Neuronal stem cell (in vitro differentiated cells): Measurements from ENCODE around the gene PRPS1.

Experiments
- DNase-seq: peaks from one replicate; pipeline ENCODE4 v3.0.0-alpha.2; 2013; ENCODE audit warnings: low spot score
- H2AFZ ChIP-seq: one replicate; pipeline ENCODE4 v1.6.1; 2013; ENCODE audit warnings: mild to moderate bottlenecking, low read length, inconsistent platforms
- H2AK5ac ChIP-seq: 2 replicates; pipeline ENCODE4 v1.6.1; 2013; ENCODE audit warnings: low read depth, mild to moderate bottlenecking, inconsistent platforms, low read length, moderate library complexity, mixed read lengths
- H2BK120ac ChIP-seq: 2 replicates; pipeline ENCODE4 v1.6.1; 2013; ENCODE audit warnings: low read depth, mild to moderate bottlenecking, inconsistent platforms, low read length, moderate library complexity, mixed read lengths
- H2BK12ac ChIP-seq: one replicate; pipeline ENCODE4 v1.6.1; 2013; ENCODE audit warnings: low read length, inconsistent platforms
- H2BK15ac ChIP-seq: 2 replicates; pipeline ENCODE4 v1.6.1; 2013; ENCODE audit warnings: mild to moderate bottlenecking, low read length, inconsistent platforms, mixed read lengths
- H2BK5ac ChIP-seq: one replicate; pipeline ENCODE4 v1.6.1; 2013; ENCODE audit warnings: inconsistent platforms, mild to moderate bottlenecking, low read length, moderate library complexity
- H3K14ac ChIP-seq: one replicate; pipeline ENCODE4 v1.6.1; 2013; ENCODE audit warnings: low read length, inconsistent platforms
- H3K18ac ChIP-seq: 2 replicates; pipeline ENCODE4 v1.6.1; 2013; ENCODE audit warnings: low read length, inconsistent platforms
- H3K23ac ChIP-seq: 2 replicates; pipeline ENCODE4 v1.6.1; 2013; ENCODE audit warnings: low read depth, mild to moderate bottlenecking, mixed read lengths, low read length, inconsistent platforms; ENCODE audit not compliant: poor library complexity
- H3K27ac ChIP-seq: replicated peaks from 3 replicates; pipeline ENCODE4 v1.5.1; 2013; ENCODE audit warnings: low read length, inconsistent platforms
- H3K27me3 ChIP-seq, 3 experiments: 2 replicates each; pipeline ENCODE4 v1.6.1; 2013; ENCODE audit warnings: low read length in 3 of 3, mild to moderate bottlenecking in 2 of 3, inconsistent platforms in 1 of 3, low read depth in 1 of 3, mixed read lengths in 1 of 3, moderate library complexity in 1 of 3; ENCODE audit not compliant: control insufficient read depth in 3 of 3, insufficient read depth in 3 of 3
- H3K36me3 ChIP-seq, 2 donors: replicated peaks in 1 of 2; 2 replicates each; pipeline ENCODE4 v1.6.1; 2013; ENCODE audit warnings: low read length in 2 of 2; ENCODE audit not compliant: control insufficient read depth in 2 of 2, insufficient read depth in 2 of 2
- H3K4ac ChIP-seq: 2 replicates; pipeline ENCODE4 v1.6.1; 2013; ENCODE audit warnings: inconsistent platforms, mild to moderate bottlenecking, low read length, moderate library complexity
- H3K4me1 ChIP-seq, 2 donors: 1 replicate in 1 of 2; 2 replicates in 1 of 2; pipeline ENCODE4 v1.6.1; 2013; ENCODE audit warnings: low read length in 2 of 2, low read depth in 1 of 2; ENCODE audit not compliant: control insufficient read depth in 2 of 2, insufficient read depth in 1 of 2
- H3K4me2 ChIP-seq: one replicate; pipeline ENCODE4 v1.6.1; 2013; ENCODE audit warnings: mild to moderate bottlenecking, low read length, inconsistent platforms; ENCODE audit not compliant: insufficient read depth, poor library complexity, severe bottlenecking
- H3K4me3 ChIP-seq, 2 donors: 2 replicates each; pipeline ENCODE4 v1.5.1; 2013; ENCODE audit warnings: low read length in 2 of 2, mild to moderate bottlenecking in 2 of 2, inconsistent platforms in 1 of 2, moderate library complexity in 1 of 2
- H3K79me1 ChIP-seq: one replicate; pipeline ENCODE4 v1.6.1; 2013; ENCODE audit warnings: low read depth, mild to moderate bottlenecking, inconsistent platforms, low read length, moderate library complexity
- H3K9ac ChIP-seq: one replicate; pipeline ENCODE4 v1.6.1; 2013; ENCODE audit warnings: mild to moderate bottlenecking, low read depth, low read length, inconsistent platforms; ENCODE audit not compliant: poor library complexity
- H3K9me3 ChIP-seq, 2 donors: replicated peaks in 1 of 2; 2 replicates each; pipeline versions ENCODE3 to v1.6.1; 2013; ENCODE audit warnings: low read length in 2 of 2, mild to moderate bottlenecking in 2 of 2, inconsistent platforms in 1 of 2, low read depth in 1 of 2, mixed read lengths in 1 of 2, moderate library complexity in 1 of 2; ENCODE audit not compliant: control insufficient read depth in 2 of 2, insufficient read depth in 1 of 2
- H4K8ac ChIP-seq: one replicate; pipeline ENCODE4 v1.6.1; 2013; ENCODE audit warnings: low read depth, mild to moderate bottlenecking, inconsistent platforms, low read length, moderate library complexity
- H4K91ac ChIP-seq: one replicate; pipeline ENCODE4 v1.6.1; 2013; ENCODE audit warnings: low read length, low read depth, mild to moderate bottlenecking, inconsistent platforms; ENCODE audit not compliant: poor library complexity
- WGBS, 2 donors: extraction: QIAGEN DNeasy Blood & Tissue Kit; methylation state at CpG; one replicate each; pipeline ENCODE4 v1.1.7; 2013; ENCODE audit warnings: missing lambda C conversion rate in 2 of 2, mixed read lengths in 1 of 2; ENCODE audit not compliant: insufficient read length in 2 of 2, insufficient replicate concordance in 1 of 2; ENCODE audit errors: extremely low coverage in 2 of 2; 5-methylcytosine and 5-hydroxymethylcytosine counted together

The PRPS1 gene

DNA sequence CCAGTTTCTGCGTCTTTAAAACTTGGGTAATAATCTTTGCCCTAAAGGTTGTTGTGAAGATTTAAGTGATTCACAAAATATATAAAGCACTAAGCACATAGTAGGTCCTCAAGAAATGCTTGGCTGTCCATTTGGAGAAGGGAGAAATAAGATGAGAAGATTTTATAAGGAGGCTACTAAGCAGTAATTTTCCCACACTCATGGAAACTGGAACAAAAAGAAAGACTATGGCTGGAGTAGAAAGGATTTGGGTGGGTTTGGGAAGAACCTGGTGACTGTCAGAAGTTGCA lies 47.0 kb downstream of the PRPS1 start:
- no peaks in the 10 kb centered on the region for H3K36me3 ChIP-seq
- H3K79me1 ChIP-seq, result no peaks in the 10 kb centered on the region
- no peak overlapping the region for H3K4me3 ChIP-seq
- H2BK12ac ChIP-seq, result no peak overlapping the region
- H4K91ac ChIP-seq, result no peak overlapping the region
- no peak overlapping the region for H2BK15ac ChIP-seq
- peaks cover 2 to 10% of the 10 kb centered on the region in 2 donors for H3K4me1 ChIP-seq
- no peak overlapping the region for H3K4ac ChIP-seq
- no peak overlapping the region for H2AK5ac ChIP-seq
- peaks cover 0 to 48% (median 0%) of the 10 kb centered on the region in 3 experiments for H3K27me3 ChIP-seq
- no peak overlapping the region for H3K18ac ChIP-seq
- no peak overlapping the region for H3K23ac ChIP-seq
- no peak overlapping the region for H3K27ac ChIP-seq
- no peak overlapping the region for H2BK5ac ChIP-seq
- H3K14ac ChIP-seq, result no peak overlapping the region
- no peak for DNase-seq
- no peak overlapping the region for H4K8ac ChIP-seq
- H3K9ac ChIP-seq, result no peak overlapping the region
- H3K4me2 ChIP-seq, result no peak overlapping the region
- no peak overlapping the region for H2BK120ac ChIP-seq
- WGBS, 2 donors, result no CpG with 5 or more reads among the region's 1 CpG
- H2AFZ ChIP-seq, result no peak overlapping the region
- no peaks in the 10 kb centered on the region for H3K9me3 ChIP-seq

DNA sequence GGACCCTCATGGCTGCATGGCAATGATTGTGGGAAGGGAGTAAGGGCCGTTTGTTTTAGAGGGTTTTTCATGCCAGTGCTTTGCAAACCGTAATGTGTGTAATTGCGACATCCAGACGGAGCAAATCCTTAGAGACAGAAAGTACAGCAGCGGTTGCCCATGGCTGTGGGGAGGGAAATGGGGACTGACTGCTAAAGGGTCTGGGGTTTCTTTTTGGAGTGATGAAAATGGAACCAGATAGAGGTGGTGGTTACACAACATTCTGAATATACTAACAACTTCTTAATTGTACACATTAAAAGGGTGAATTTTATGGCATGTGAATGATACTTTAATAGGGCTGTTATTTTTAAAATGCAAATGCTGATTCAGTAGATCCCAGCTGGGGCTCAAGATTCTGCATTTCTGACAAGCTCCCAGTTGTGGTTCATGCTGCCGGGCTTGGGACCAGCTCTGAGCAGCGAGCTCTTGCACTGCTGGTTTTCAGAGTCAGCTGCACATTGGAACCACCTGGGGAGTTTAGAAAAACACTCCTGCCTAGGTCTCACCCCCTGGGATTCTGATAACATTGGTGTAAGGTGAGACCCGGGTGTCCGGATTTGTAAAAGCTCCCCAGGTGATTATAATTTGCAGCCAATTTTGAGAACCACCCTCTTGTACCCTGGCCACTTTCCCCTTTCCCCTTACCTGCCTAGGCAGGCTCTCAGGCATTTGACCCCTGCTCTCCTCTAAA lies 47.7 kb downstream of the PRPS1 start:
- Histone ChIP-seq H3K18ac (no peak overlapping the region), H3K4ac (no peak overlapping the region), H3K23ac (no peak overlapping the region), H3K79me1 (no peaks in the 10 kb centered on the region), H2BK5ac (no peak overlapping the region), H3K4me2 (no peak overlapping the region), H3K4me1 (peaks cover 2 to 10% of the 10 kb centered on the region in 2 donors), H3K27ac (no peak overlapping the region), H3K14ac (no peak overlapping the region), H3K36me3 (no peaks in the 10 kb centered on the region), H4K91ac (no peak overlapping the region), H3K27me3 (peaks cover 0 to 51% (median 0%) of the 10 kb centered on the region in 3 experiments), H2AFZ (no peak overlapping the region), H2BK15ac (no peak overlapping the region), H3K4me3 (no peak overlapping the region), H3K9me3 (no peaks in the 10 kb centered on the region), H2BK12ac (no peak overlapping the region), H2BK120ac (no peak overlapping the region), H4K8ac (no peak overlapping the region), H2AK5ac (no peak overlapping the region), H3K9ac (no peak overlapping the region)
- WGBS, 2 donors, result no CpG with 5 or more reads among the region's 9 CpGs
- no peak for DNase-seq

- Histone ChIP-seq H3K14ac (no peak overlapping the region), H3K9ac (no peak overlapping the region), H3K4me1 (peaks cover 2 to 10% of the 10 kb centered on the region in 2 donors), H3K79me1 (no peaks in the 10 kb centered on the region), H2AFZ (no peak overlapping the region), H3K27me3 (peaks cover 0 to 51% (median 0%) of the 10 kb centered on the region in 3 experiments), H2BK5ac (no peak overlapping the region), H3K9me3 (no peaks in the 10 kb centered on the region), H3K27ac (no peak overlapping the region), H3K4me3 (no peak overlapping the region), H2BK12ac (no peak overlapping the region), H3K36me3 (no peaks in the 10 kb centered on the region), H4K8ac (no peak overlapping the region), H3K4me2 (no peak overlapping the region), H3K23ac (no peak overlapping the region), H2BK15ac (no peak overlapping the region), H3K4ac (no peak overlapping the region), H3K18ac (no peak overlapping the region), H2AK5ac (no peak overlapping the region), H2BK120ac (no peak overlapping the region), H4K91ac (no peak overlapping the region)
- WGBS, 2 donors, result no CpG with 5 or more reads among the region's 30 CpGs
- no peak for DNase-seq
Measured at GRCh38 chrX:107676559-107677378, 48.5 kb downstream of the PRPS1 start.

DNA sequence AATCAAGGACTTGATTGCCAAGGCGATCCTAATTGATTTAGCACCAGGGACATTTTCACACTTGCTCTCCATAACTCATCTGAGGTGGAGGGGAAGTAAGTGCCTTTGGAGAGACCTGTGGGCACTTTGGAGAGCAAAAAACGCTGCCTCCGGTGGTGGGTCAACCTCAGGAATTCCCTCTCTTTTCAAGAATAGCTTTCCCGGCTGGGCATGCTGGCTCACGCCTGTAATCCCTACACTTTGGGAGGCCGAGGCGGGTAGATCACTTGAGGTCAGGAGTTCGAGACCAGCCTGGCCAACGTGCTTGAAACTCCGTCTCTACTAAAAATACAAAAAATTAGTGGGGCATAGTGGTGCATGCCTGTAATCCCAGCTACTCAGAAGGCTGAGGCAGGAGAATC lies 49.2 kb downstream of the PRPS1 start:
- no peak overlapping the region for H2AFZ ChIP-seq
- H3K27ac ChIP-seq, result no peak overlapping the region
- no peak overlapping the region for H3K9ac ChIP-seq
- no peak overlapping the region for H3K14ac ChIP-seq
- H3K4me1 ChIP-seq, result peaks cover 2 to 10% of the 10 kb centered on the region in 2 donors
- H3K18ac ChIP-seq, result no peak overlapping the region
- no peak for DNase-seq
- no peak overlapping the region for H2BK5ac ChIP-seq
- no peaks in the 10 kb centered on the region for H3K36me3 ChIP-seq
- H2BK15ac ChIP-seq, result no peak overlapping the region
- H3K23ac ChIP-seq, result no peak overlapping the region
- H3K27me3 ChIP-seq, result peaks cover 0 to 51% (median 0%) of the 10 kb centered on the region in 3 experiments
- H3K4ac ChIP-seq, result no peak overlapping the region
- no peak overlapping the region for H2BK120ac ChIP-seq
- no peaks in the 10 kb centered on the region for H3K79me1 ChIP-seq
- H3K4me3 ChIP-seq, result no peak overlapping the region
- no CpG with 5 or more reads among the region's 10 CpGs for WGBS, 2 donors
- no peak overlapping the region for H2AK5ac ChIP-seq
- H4K91ac ChIP-seq, result no peak overlapping the region
- H4K8ac ChIP-seq, result no peak overlapping the region
- H3K9me3 ChIP-seq, result no peaks in the 10 kb centered on the region
- no peak overlapping the region for H3K4me2 ChIP-seq
- no peak overlapping the region for H2BK12ac ChIP-seq
